Adrenal gland (tissue), 5 donors: ENCODE results near the gene SYPL2.

ENCODE experiments used
- CTCF ChIP-seq, 6 experiments: fragments of 450-650 bp in 4 of 6; fragments of 200-600 bp in 2 of 6; sonication (generic) in 1 of 6; IDR thresholded peaks; 1 replicate in 5 of 6; 2 replicates in 1 of 6; pipeline versions ENCODE4 v1.5.1 to v1.8.0; 2016 to 2021; ENCODE audit warnings: antibody characterized with exemption in 6 of 6, mild to moderate bottlenecking in 2 of 6, moderate library complexity in 1 of 6
- POLR2A ChIP-seq, 2 donors: fragments of 450-650 bp; IDR thresholded peaks; one replicate each; pipeline ENCODE4 v1.6.1; 2017; ENCODE audit warnings: antibody characterized with exemption in 2 of 2, mild to moderate bottlenecking in 2 of 2, moderate library complexity in 1 of 2
- donor health status: DM: no; HTN: no; CAD: no.

DNA sequence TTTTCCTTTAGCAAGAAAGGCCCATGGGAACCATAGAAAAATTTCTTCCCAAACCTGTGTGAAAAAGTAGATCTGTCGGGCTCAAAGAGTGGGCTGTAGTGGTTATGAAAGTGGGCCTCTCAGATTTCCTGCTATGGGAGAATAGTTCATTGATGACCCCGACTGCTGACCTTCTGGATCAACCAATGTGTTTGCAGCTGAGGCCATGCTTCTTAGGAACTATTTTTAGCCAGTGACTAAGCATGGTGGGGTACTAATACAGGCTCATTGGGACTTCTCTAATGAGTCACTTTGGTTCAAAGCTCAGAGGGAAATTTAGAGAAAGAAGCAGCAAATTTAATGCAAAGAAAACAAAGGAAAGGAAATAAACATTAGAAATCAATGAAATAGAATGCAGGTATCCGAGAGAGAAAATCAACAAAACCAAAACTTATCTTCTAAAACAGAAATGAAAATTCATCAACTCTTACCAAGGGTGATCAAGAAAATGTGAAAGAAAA, 27.5 kb upstream of the SYPL2 start:
- TF ChIP-seq CTCF (IDR thresholded peaks at IDR 0.05) (no peak), POLR2A (IDR thresholded peaks at IDR 0.05) (no peak)
